ENCODE measurements around the gene EML1.

DNA sequence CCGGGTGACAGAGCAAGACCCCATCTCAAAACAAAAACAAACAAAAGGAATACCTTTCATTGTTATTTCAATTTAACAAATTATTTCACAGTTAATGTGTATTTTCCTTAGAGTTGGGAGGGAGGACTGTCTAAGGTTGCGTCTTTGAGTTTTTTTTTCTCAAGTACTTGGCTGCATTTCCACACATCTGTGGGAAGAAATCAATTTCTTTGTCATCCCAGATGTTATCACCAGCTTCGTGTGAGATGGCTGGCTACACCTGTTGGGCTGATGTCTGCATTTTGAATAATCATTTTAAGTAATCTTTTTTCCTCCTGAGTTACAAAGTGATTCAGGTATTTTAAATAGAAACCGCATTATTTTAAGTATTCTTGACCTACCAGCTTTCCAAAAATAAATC lies 59.4 kb downstream of the EML1 start:
- TF ChIP-seq CTCF (conservative IDR thresholded peaks at IDR 0.05; ENCODE audit: low read depth, low read length) (no peak), EZH2 (IDR thresholded peaks at IDR 0.05; ENCODE audit: low read length, unreplicated experiment) (no peak), EZH2phosphoT487 (IDR thresholded peaks at IDR 0.05; ENCODE audit: borderline replicate concordance, low read length) (no peak)

All from PC-3 (cell line).